ENCODE data around the gene NELL1.

Gene NELL1

GRCh38 chr11:21476588-21476987 is 807.2 kb downstream of the NELL1 start:
- no peak for ATAC-seq
- no peak for TF ChIP-seq ISL1 (CRISPR knock-in tag; IDR thresholded peaks at IDR 0.05)
- no peak for TF ChIP-seq POU6F1 (CRISPR knock-in tag; IDR thresholded peaks at IDR 0.05; ENCODE audit: borderline replicate concordance, low read depth)
- no peak for TF ChIP-seq PPARA (CRISPR knock-in tag; IDR thresholded peaks at IDR 0.05; ENCODE audit: borderline replicate concordance)
- TF ChIP-seq SNAI2 (CRISPR knock-in tag; IDR thresholded peaks at IDR 0.05): no peak
- no peak for TF ChIP-seq TCF4 (CRISPR knock-in tag; IDR thresholded peaks at IDR 0.05; ENCODE audit: borderline replicate concordance)
- no peak for TF ChIP-seq TSHZ2 (CRISPR knock-in tag; IDR thresholded peaks at IDR 0.05)
- TF ChIP-seq CREB5 (CRISPR knock-in tag; IDR thresholded peaks at IDR 0.05; ENCODE audit: low read depth): no peak
- no peak for TF ChIP-seq GLIS3 (CRISPR knock-in tag; IDR thresholded peaks at IDR 0.05)
- no peak for TF ChIP-seq PATZ1 (CRISPR knock-in tag; IDR thresholded peaks at IDR 0.05; ENCODE audit: borderline replicate concordance)
- no peak for TF ChIP-seq RARB (CRISPR knock-in tag; IDR thresholded peaks at IDR 0.05)
- no peak for TF ChIP-seq ESRRG (CRISPR knock-in tag; IDR thresholded peaks at IDR 0.05)
- TF ChIP-seq ZC3H10 (CRISPR knock-in tag; IDR thresholded peaks at IDR 0.05): no peak
- TF ChIP-seq CSDC2 (CRISPR knock-in tag; IDR thresholded peaks at IDR 0.05): no peak

- ATAC-seq: no peak
- TF ChIP-seq SNAI2 (CRISPR knock-in tag; IDR thresholded peaks at IDR 0.05): no peak
- no peak for TF ChIP-seq POU6F1 (CRISPR knock-in tag; IDR thresholded peaks at IDR 0.05; ENCODE audit: borderline replicate concordance, low read depth)
- no peak for TF ChIP-seq OSR1 (CRISPR knock-in tag; IDR thresholded peaks at IDR 0.05)
- TF ChIP-seq TSHZ2 (CRISPR knock-in tag; IDR thresholded peaks at IDR 0.05): no peak
- no peak for TF ChIP-seq ESRRG (CRISPR knock-in tag; IDR thresholded peaks at IDR 0.05)
- TF ChIP-seq ZFP30 (CRISPR knock-in tag; IDR thresholded peaks at IDR 0.05): no peak
- TF ChIP-seq CREB5 (CRISPR knock-in tag; IDR thresholded peaks at IDR 0.05; ENCODE audit: low read depth): no peak
- TF ChIP-seq TOX (CRISPR knock-in tag; IDR thresholded peaks at IDR 0.05; ENCODE audit: borderline replicate concordance): no peak
- no peak for TF ChIP-seq ZFP3 (CRISPR knock-in tag; IDR thresholded peaks at IDR 0.05)
- TF ChIP-seq ZNF565 (CRISPR knock-in tag; conservative IDR thresholded peaks at IDR 0.05; ENCODE audit: low read depth): no peak
- TF ChIP-seq ZNF8 (CRISPR knock-in tag; IDR thresholded peaks at IDR 0.05): no peak
- TF ChIP-seq CSRNP3 (CRISPR knock-in tag; IDR thresholded peaks at IDR 0.05): no peak
- TF ChIP-seq ARNTL (CRISPR knock-in tag; IDR thresholded peaks at IDR 0.05; ENCODE audit: borderline replicate concordance, low read depth): no peak
- TF ChIP-seq ZC3H10 (CRISPR knock-in tag; IDR thresholded peaks at IDR 0.05): no peak
- no peak for TF ChIP-seq CSDC2 (CRISPR knock-in tag; IDR thresholded peaks at IDR 0.05)
- TF ChIP-seq GLIS3 (CRISPR knock-in tag; IDR thresholded peaks at IDR 0.05): no peak
- no peak for TF ChIP-seq TCF4 (CRISPR knock-in tag; IDR thresholded peaks at IDR 0.05; ENCODE audit: borderline replicate concordance)
These were observed 810.9 kb downstream of the NELL1 start for GRCh38 chr11:21480240-21480639.

Measured in SK-N-SH treated with all-trans-retinoic acid at 6 μM for 48 hours (cell line).